Lung (tissue), 12 donors: ENCODE measurements around the gene LSAMP. TPM values are rescaled to one million over a fixed set of nuclear protein-coding genes. Genes with fewer than 3 reads are reported as not detected.

ENCODE experiments used
- ATAC-seq: fragments of 200-7000 bp; cut with Tn5 transposase; one replicate; pipeline ENCODE4 v1.9.1; 2020; ENCODE audit warnings: moderate number of reproducible peaks; ENCODE audit not compliant: insufficient read depth, low FRiP score
- DNase-seq, 3 donors: peaks; one replicate each; pipeline ENCODE4 v3.0.0-alpha.2; 2013 to 2017
- H3K27ac ChIP-seq, 2 donors: one replicate each; pipeline ENCODE4 v1.5.1; 2013; ENCODE audit warnings: mild to moderate bottlenecking in 2 of 2, moderate library complexity in 2 of 2, control low read depth in 1 of 2, inconsistent platforms in 1 of 2, low read depth in 1 of 2, low read length in 1 of 2
- H3K27me3 ChIP-seq, 3 donors: one replicate each; pipeline ENCODE4 v1.5.1; 2013; ENCODE audit warnings: low read length in 2 of 3; ENCODE audit not compliant: control insufficient read depth in 3 of 3, insufficient read depth in 3 of 3
- H3K36me3 ChIP-seq, 4 donors: one replicate each; pipeline ENCODE4 v1.5.1; 2013; ENCODE audit warnings: low read length in 4 of 4, mild to moderate bottlenecking in 1 of 4, moderate library complexity in 1 of 4; ENCODE audit not compliant: control insufficient read depth in 4 of 4, insufficient read depth in 4 of 4
- H3K4me1 ChIP-seq, 5 donors: one replicate each; pipeline ENCODE4 v1.5.1; 2013; ENCODE audit warnings: low read length in 5 of 5, mild to moderate bottlenecking in 2 of 5, moderate library complexity in 1 of 5; ENCODE audit not compliant: control insufficient read depth in 5 of 5, insufficient read depth in 5 of 5
- H3K4me3 ChIP-seq: one replicate; pipeline ENCODE4 v1.5.1; 2013; ENCODE audit warnings: mild to moderate bottlenecking, control low read depth, moderate library complexity
- H3K9ac ChIP-seq, 2 donors: one replicate each; pipeline ENCODE4 v1.5.1; 2013; ENCODE audit warnings: low read length in 2 of 2, control low read depth in 1 of 2; ENCODE audit not compliant: insufficient read depth in 1 of 2
- H3K9me3 ChIP-seq, 4 donors: one replicate each; pipeline ENCODE4 v1.5.1; 2013; ENCODE audit warnings: low read length in 3 of 4, mild to moderate bottlenecking in 1 of 4, moderate library complexity in 1 of 4; ENCODE audit not compliant: control insufficient read depth in 4 of 4, insufficient read depth in 3 of 4
- CTCF ChIP-seq: IDR thresholded peaks from 2 replicates; pipeline ENCODE4 v1.5.1; 2012; ENCODE audit warnings: mild to moderate bottlenecking; ENCODE audit errors: control extremely low read depth, extremely low read depth
- WGBS, 2 donors: extraction: QIAGEN DNeasy Blood & Tissue Kit; methylation state at CpG; one replicate each; pipeline ENCODE4 v1.1.7; 2013; 5-methylcytosine and 5-hydroxymethylcytosine counted together
- polyA plus RNA-seq, 2 donors: library from polyadenylated mRNA; stranded (reverse); fragments of 200-250 nt; gene quantifications; one replicate each; pipeline ENCODE4 v1.2.1, GENCODE V29; 2013
- total RNA-seq, 2 donors: library from RNA; depleted of rRNA in 1 of 2; stranded (reverse); fragments of >200 nt in 1 of 2; gene quantifications; one replicate each; pipeline ENCODE4 v1.2.1, GENCODE V29; 2014 to 2021
- donor health status: control.
- donor health status: control.
- donor health status: Bipolar disorder and iron deficiency.
- donor health status: healthy.
- donor health status: DM: yes; HTN: yes; CAD: no.

The LSAMP gene
- total and polyA plus RNA-seq, 4 donors, result 1.6 to 21.9 (median 9.5) TPM

GRCh38 chr3:115996420-115997108 is 448.7 kb downstream of the LSAMP start:
- H3K9ac ChIP-seq, result no peak overlapping the region
- 48 to 62% methylated on average over 3 of the region's 3 CpGs for WGBS, 2 donors
- no peaks in the 10 kb centered on the region for H3K27me3 ChIP-seq
- peaks cover 0 to 3% (median 0%) of the 10 kb centered on the region in 5 donors for H3K4me1 ChIP-seq
- H3K4me3 ChIP-seq, result no peak overlapping the region
- no peaks in the 10 kb centered on the region for H3K9me3 ChIP-seq
- TF ChIP-seq CTCF, result no peak
- no peak overlapping the region for H3K27ac ChIP-seq
- ATAC-seq (no peak), DNase-seq (no peak)
- no peaks in the 10 kb centered on the region for H3K36me3 ChIP-seq

DNA sequence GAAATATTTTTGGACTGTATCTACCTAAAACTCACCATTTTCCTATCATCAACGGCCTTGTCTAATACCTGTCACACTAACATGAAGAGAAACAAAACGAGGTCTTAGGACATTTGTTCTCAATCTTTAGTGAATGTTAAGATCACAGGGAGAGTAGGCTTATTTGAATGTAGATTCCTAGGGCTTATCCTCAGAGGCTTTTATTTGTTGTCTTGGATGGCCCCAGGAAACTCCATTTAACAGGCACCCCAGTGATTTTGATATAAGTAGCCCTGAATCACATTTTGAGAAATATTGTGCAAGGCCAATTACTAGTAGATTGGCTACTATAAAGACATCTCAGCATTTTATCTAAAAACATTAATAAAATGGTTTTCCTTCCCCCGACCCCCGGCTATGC is 454.6 kb downstream of the LSAMP start:
- H3K9ac ChIP-seq, result no peak overlapping the region
- no peaks in the 10 kb centered on the region for H3K4me1 ChIP-seq
- ATAC-seq (no peak), DNase-seq (no peak)
- no peaks in the 10 kb centered on the region for H3K9me3 ChIP-seq
- no peak overlapping the region for H3K27ac ChIP-seq
- H3K27me3 ChIP-seq, result no peaks in the 10 kb centered on the region
- WGBS, 2 donors, result 69 to 71% methylated on average over 4 of the region's 4 CpGs
- no peak overlapping the region for H3K4me3 ChIP-seq
- TF ChIP-seq CTCF, result no peak
- no peaks in the 10 kb centered on the region for H3K36me3 ChIP-seq

DNA sequence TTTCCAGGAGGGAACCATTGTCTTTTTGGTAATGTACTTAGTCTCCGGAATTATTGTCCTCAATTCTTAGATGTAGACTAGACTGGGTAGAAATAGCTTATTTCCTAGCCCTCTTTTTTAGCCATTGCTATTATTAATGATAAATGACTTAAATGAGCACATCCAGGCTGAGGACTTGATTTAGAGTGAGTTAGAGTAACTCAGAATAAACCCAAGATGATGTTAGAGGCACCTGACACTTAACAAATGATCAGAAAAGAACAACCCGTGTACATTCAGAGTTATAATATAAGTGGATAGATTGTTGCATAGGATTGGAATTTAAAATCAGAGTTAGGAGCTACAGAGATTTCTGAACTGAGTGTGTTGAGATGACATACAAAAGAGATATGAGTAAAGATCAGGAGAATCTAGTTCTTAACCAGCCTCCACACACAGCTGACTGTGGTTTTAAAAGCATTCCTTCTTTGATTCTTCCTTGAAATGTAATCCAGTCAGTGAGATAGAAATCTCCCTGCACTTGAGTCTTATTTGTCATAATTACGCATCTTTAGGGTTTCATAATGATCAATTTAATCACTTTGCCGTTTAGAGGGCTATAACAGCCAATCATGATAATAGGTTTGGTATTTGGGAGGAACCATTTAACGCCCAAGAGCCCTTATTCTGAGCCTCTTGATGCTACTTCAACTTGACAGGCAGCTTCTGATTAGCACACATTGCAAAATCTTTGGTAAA is 455.4 kb downstream of the LSAMP start:
- DNase-seq (no peak), ATAC-seq (peak; percentile 39)

More for the DNA sequence above, 455.4 kb downstream of the LSAMP start:
- Histone ChIP-seq H3K9me3 (no peaks in the 10 kb centered on the region), H3K9ac (no peak overlapping the region), H3K27me3 (no peaks in the 10 kb centered on the region), H3K27ac (no peak overlapping the region), H3K4me1 (no peaks in the 10 kb centered on the region), H3K4me3 (no peak overlapping the region), H3K36me3 (no peaks in the 10 kb centered on the region)
- 69 to 84% methylated on average over 5 of the region's 5 CpGs for WGBS, 2 donors
- TF ChIP-seq CTCF, result no peak
